K562 (cell line): ENCODE data around the gene FAM32A. TPM values are rescaled to one million over a fixed set of nuclear protein-coding genes. Genes with fewer than 3 reads are reported as not detected.

ENCODE experiments used
- DPF2 ChIP-seq: fragments of 450-650 bp; IDR thresholded peaks from 2 replicates; pipeline ENCODE4 v1.6.1; 2016
- EHMT2 ChIP-seq: fragments of 450-650 bp; IDR thresholded peaks from 2 replicates; pipeline ENCODE4 v1.6.1; 2018; ENCODE audit warnings: antibody characterized with exemption
- EP400 ChIP-seq: fragments of 450-650 bp; IDR thresholded peaks from 2 replicates; pipeline ENCODE4 v1.6.1; 2017; ENCODE audit warnings: antibody characterized with exemption, mild to moderate bottlenecking, moderate library complexity
- FOSL1 ChIP-seq: fragments of 200-800 bp; sonication (Bioruptor generic); conservative IDR thresholded peaks from 2 replicates; pipeline ENCODE4 v1.6.1; 2016; ENCODE audit warnings: missing genetic modification characterization, missing compliant biosample characterization
- ILF3 ChIP-seq: fragments of 450-650 bp; IDR thresholded peaks from 2 replicates; pipeline ENCODE4 v1.6.1; 2018; ENCODE audit warnings: antibody characterized with exemption, mild to moderate bottlenecking, moderate library complexity, borderline replicate concordance
- KLF1 ChIP-seq: fragments of 450-650 bp; IDR thresholded peaks from 2 replicates; pipeline ENCODE4 v1.6.1; 2016; ENCODE audit warnings: missing genetic modification characterization, missing compliant biosample characterization
- MAFK ChIP-seq: IDR thresholded peaks from 2 replicates; pipeline ENCODE4 v1.6.1; 2011; ENCODE audit warnings: low read length, improper control_type of control experiment
- MCM2 ChIP-seq: fragments of 450-650 bp; IDR thresholded peaks from 2 replicates; pipeline ENCODE4 v1.6.1; 2017; ENCODE audit warnings: low read depth, mild to moderate bottlenecking
- NKRF ChIP-seq: fragments of 450-650 bp; IDR thresholded peaks from 2 replicates; pipeline ENCODE4 v1.6.1; 2016; ENCODE audit warnings: borderline replicate concordance
- RAD21 ChIP-seq, 2 experiments: fragments of 250-450 bp in 1 of 2; fragments of 450-650 bp in 1 of 2; sonication (Bioruptor Pico) in 1 of 2; formaldehyde crosslinking in 1 of 2; IDR thresholded peaks in 1 of 2; conservative IDR thresholded peaks in 1 of 2; 2 replicates each; pipeline versions ENCODE4 v1.4.0 to v1.8.0; 2020 to 2022; ENCODE audit warnings: mild to moderate bottlenecking in 2 of 2, moderate library complexity in 1 of 2
- RBM17 ChIP-seq: fragments of 200-400 bp; formaldehyde crosslinking; IDR thresholded peaks from 2 replicates; pipeline ENCODE4 v1.6.1; 2017; ENCODE audit warnings: low read depth, mild to moderate bottlenecking, low read length, borderline replicate concordance
- RHOXF2B ChIP-seq: fragments of 250-450 bp; sonication (Bioruptor Pico); conservative IDR thresholded peaks from 2 replicates; pipeline ENCODE4 v1.5.1; 2021
- TAF9B ChIP-seq: fragments of 450-650 bp; IDR thresholded peaks from 2 replicates; pipeline ENCODE4 v1.6.1; 2018; ENCODE audit warnings: mild to moderate bottlenecking; ENCODE audit not compliant: partially characterized antibody
- ZBTB11 ChIP-seq, 3 experiments: fragments of 200-800 bp in 1 of 3; fragments of 250-450 bp in 1 of 3; fragments of 450-650 bp in 1 of 3; sonication (Bioruptor Pico) in 1 of 3; sonication (Bioruptor generic) in 1 of 3; formaldehyde crosslinking in 1 of 3; IDR thresholded peaks; 2 replicates each; pipeline versions ENCODE4 v1.6.1 to v1.8.0; 2016 to 2022; ENCODE audit warnings: mild to moderate bottlenecking in 2 of 3, missing genetic modification characterization in 2 of 3, missing compliant biosample characterization in 1 of 3, moderate library complexity in 1 of 3
- ZNF561 ChIP-seq: fragments of 450-650 bp; formaldehyde crosslinking; conservative IDR thresholded peaks from 2 replicates; pipeline ENCODE4 v1.4.0; 2020; ENCODE audit warnings: mild to moderate bottlenecking, moderate library complexity
- polyA plus RNA-seq, 8 experiments: library from polyadenylated mRNA; depleted of rRNA in 4 of 8; stranded (reverse) in 5 of 8; unstranded in 3 of 8; fragments of >200 nt; fragmentation: Nextera tagmentation in 2 of 8; fragmentation: Illumina TruSeq in 1 of 8; extraction: Ambion mirVana in 2 of 8; extraction: Trizol in 1 of 8; gene quantifications; 2 replicates each; pipeline versions ENCODE4 v1.2.1 to v1.2.3, GENCODE V29; 2011 to 2014; ENCODE audit warnings: inconsistent platforms in 1 of 8, missing spikeins in 1 of 8
- total RNA-seq, 7 experiments: library from RNA; depleted of rRNA in 6 of 7; stranded (reverse); fragments of >200 nt in 6 of 7; fragmentation: Illumina TruSeq in 2 of 7; extraction: Trizol in 2 of 7; gene quantifications; 2 replicates each; pipeline versions ENCODE4 v1.2.1 to v1.2.3, GENCODE V29; 2011 to 2021; ENCODE audit warnings: low replicate concordance in 1 of 7

The FAM32A gene
- total and polyA plus RNA-seq, 9 of the 15 experiments (the other 6 are each of a cell fraction or from before 2014, with no cell fraction given): 30.7 to 96.7 (median 73.7) TPM

GRCh38 chr19:16185123-16185767 lies at the start of gene FAM32A (continued):
- TF ChIP-seq NKRF (peak; percentile 79), MCM2 (no peak), EHMT2 (peak; percentile 93; the same call in 1 of the 2 replicates), FOSL1 (tag) (no peak), ILF3 (no peak), ZNF561 (CRISPR knock-in tag) (no peak), KLF1 (tag) (peak; percentile 94), TAF9B (peak; percentile 55), RAD21 (CRISPR knock-in tag; conservative IDR thresholded peaks at IDR 0.05 in 1 of 2, IDR thresholded peaks at IDR 0.05 in 1 of 2) (no peak), EP400 (peak; percentile 55), DPF2 (no peak), MAFK (0 out of 2 replicates have a peak, but pooled peaks have one; percentile 1), ZBTB11 (CRISPR knock-in tag; IDR thresholded peaks at IDR 0.05) (peak in 1 of 3 experiments; percentile 77; a peak in 2 of 6 replicates), RBM17 (no peak), RHOXF2B (CRISPR knock-in tag) (no peak)
